ENCODE measurements around the gene MEST. TPM values are rescaled to one million over a fixed set of nuclear protein-coding genes. Genes with fewer than 3 reads are reported as not detected.
"Not testable (repeated sequence)": the region's sequence is repeated elsewhere in the genome, so short reads cannot be mapped to it uniquely, and the experiment has no call there.

MEST gene
- total and polyA plus RNA-seq, 2 donors (not counting 1 experiment from before 2014, with no cell fraction given) = 2.5 to 6.6 TPM

DNA sequence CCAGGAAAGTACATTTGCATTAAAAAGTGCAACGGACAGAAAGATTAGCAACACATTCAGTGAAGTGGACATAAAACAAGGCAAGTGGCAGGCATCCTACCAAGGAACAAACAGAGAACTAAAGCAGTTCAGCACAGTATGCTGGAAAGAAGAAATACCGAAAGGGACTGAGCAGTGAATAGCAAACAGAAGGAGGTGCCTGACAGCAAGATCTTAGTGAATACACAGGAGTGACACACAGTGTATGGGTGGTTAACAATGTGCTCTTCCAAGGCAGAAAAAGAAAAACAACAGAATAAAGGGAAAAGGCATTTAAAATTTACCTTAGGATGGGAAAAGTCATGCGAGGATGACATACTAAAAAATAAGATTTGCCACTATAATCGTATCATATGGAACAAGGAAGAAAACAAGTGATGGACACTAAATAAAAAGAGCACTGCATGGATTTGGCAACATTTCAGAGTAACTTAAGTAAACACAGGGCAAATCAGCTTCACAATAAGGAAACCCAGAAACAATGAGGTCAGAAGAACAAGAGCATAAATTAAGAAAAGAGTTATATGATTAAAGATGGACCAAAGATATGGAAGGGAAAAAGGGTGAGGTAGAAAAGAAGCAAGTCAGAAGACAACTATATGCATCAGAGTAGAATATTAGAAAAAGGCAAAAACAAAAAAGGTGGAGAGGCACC lies 29.5 kb downstream of the MEST start:
- no peak for TF ChIP-seq EZH2 (IDR thresholded peaks at IDR 0.05; ENCODE audit: borderline replicate concordance, insufficient read depth, low read depth, low read length, poor library complexity, severe bottlenecking)
- TF ChIP-seq, protein P1, sequence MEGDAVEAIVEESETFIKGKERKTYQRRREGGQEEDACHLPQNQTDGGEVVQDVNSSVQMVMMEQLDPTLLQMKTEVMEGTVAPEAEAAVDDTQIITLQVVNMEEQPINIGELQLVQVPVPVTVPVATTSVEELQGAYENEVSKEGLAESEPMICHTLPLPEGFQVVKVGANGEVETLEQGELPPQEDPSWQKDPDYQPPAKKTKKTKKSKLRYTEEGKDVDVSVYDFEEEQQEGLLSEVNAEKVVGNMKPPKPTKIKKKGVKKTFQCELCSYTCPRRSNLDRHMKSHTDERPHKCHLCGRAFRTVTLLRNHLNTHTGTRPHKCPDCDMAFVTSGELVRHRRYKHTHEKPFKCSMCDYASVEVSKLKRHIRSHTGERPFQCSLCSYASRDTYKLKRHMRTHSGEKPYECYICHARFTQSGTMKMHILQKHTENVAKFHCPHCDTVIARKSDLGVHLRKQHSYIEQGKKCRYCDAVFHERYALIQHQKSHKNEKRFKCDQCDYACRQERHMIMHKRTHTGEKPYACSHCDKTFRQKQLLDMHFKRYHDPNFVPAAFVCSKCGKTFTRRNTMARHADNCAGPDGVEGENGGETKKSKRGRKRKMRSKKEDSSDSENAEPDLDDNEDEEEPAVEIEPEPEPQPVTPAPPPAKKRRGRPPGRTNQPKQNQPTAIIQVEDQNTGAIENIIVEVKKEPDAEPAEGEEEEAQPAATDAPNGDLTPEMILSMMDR (IDR thresholded peaks at IDR 0.05) = no peak
- no peaks in the 10 kb centered on the region for H3K27me3 Mint-ChIP-seq

DNA sequence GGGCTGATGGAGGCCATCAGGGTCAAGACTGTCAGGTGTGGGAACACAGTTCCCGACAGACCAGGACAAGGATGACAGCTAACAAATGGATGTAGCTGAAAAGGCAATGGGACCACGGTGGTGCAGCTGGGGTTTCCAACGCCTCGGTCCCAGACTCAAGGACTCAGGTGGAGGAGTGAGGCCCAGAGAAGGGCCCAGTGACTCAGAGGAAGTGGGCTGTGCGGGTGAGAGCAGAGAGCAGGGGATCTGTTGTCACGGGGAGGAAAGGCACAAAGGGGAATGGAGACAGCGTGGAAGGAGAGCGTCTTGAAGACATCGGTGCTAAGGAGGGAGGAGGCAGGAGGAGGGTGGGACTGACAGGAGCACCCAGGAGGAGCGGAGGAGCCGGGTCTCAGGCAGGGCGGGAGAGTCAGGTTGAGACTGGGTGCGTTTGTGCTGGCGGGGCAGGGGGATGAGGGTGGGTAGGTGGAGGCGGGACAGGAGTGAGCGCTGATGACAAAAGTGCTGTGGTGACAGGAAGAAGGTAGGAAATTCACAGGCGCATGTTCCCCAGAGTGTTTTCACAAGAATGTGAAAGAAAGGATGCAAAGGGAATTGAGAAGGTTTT lies 31.7 kb downstream of the MEST start:
- H3K9me3 ChIP-seq (ENCODE audit: control extremely low read depth in 1 of 3, control insufficient read depth in 2 of 3, insufficient read depth in 1 of 3, low read length in 2 of 3); intact Hi-C loops (cut with micrococcal nuclease); H3K4me3 Mint-ChIP-seq; H3K4me2 ChIP-seq (replicated peaks; ENCODE audit: low read depth, low read length, poor library complexity, severe bottlenecking); H3K9me3 Mint-ChIP-seq (ENCODE audit: insufficient read depth); CTCF ChIA-PET; H3K27ac ChIP-seq (ENCODE audit: low read length in 2 of 2); H3K4me3 ChIP-seq (ENCODE audit: control extremely low read depth in 1 of 5, extremely low read depth in 1 of 5, insufficient read depth in 1 of 5, low read depth in 2 of 5, low read length in 4 of 5); DNase-seq; H3K36me3 ChIP-seq (replicated peaks in 1 of 2; ENCODE audit: control extremely low read depth in 1 of 2, control insufficient read depth in 1 of 2, extremely low read depth in 1 of 2, insufficient read depth in 2 of 2, low read length in 1 of 2); ATAC-seq (ENCODE audit: low read depth); H3K4me1 ChIP-seq (ENCODE audit: control insufficient read depth in 2 of 2, insufficient read depth in 2 of 2, low read length in 2 of 2); H3K9ac ChIP-seq (ENCODE audit: low read length); H3K4me1 Mint-ChIP-seq; H3K79me2 ChIP-seq (ENCODE audit: control insufficient read depth, insufficient read depth, low read length); H3K27me3 ChIP-seq (replicated peaks in 1 of 4; ENCODE audit: control extremely low read depth in 1 of 4, control insufficient read depth in 3 of 4, insufficient read depth in 4 of 4, low read length in 3 of 4); H4K20me1 ChIP-seq (ENCODE audit: control insufficient read depth, insufficient read depth, low read length, poor library complexity, severe bottlenecking); POLR2A ChIA-PET; H3K27ac Mint-ChIP-seq; H3K27me3 Mint-ChIP-seq; H2AFZ ChIP-seq (ENCODE audit: insufficient read depth, low read depth, low read length, poor library complexity, severe bottlenecking): not testable (repeated sequence)
- WGBS (ENCODE audit: insufficient coverage) = 98% methylated on average over 7 of the region's 17 CpGs

More for the DNA sequence above, 29.5 kb downstream of the MEST start:
- DNase-seq (no peak), ATAC-seq (ENCODE audit: low read depth) (no peak)
- no peaks in the 10 kb centered on the region for H4K20me1 ChIP-seq (ENCODE audit: control insufficient read depth, insufficient read depth, low read length, poor library complexity, severe bottlenecking)
- H3K79me2 ChIP-seq (ENCODE audit: control insufficient read depth, insufficient read depth, low read length) = no peaks in the 10 kb centered on the region
- intact Hi-C loops (cut with micrococcal nuclease) = no loop called here
- no peaks in the 10 kb centered on the region for H3K9me3 ChIP-seq (ENCODE audit: control extremely low read depth in 1 of 3, control insufficient read depth in 2 of 3, insufficient read depth in 1 of 3, low read length in 2 of 3)
- H3K27me3 ChIP-seq (replicated peaks in 1 of 4; ENCODE audit: control extremely low read depth in 1 of 4, control insufficient read depth in 3 of 4, insufficient read depth in 4 of 4, low read length in 3 of 4) = no peaks in the 10 kb centered on the region
- H3K4me3 ChIP-seq (ENCODE audit: control extremely low read depth in 1 of 5, extremely low read depth in 1 of 5, insufficient read depth in 1 of 5, low read depth in 2 of 5, low read length in 4 of 5) = no peak overlapping the region
- H3K4me1 ChIP-seq (ENCODE audit: control insufficient read depth in 2 of 2, insufficient read depth in 2 of 2, low read length in 2 of 2) = no peaks in the 10 kb centered on the region
- CTCF ChIA-PET = no interaction called here
- WGBS (ENCODE audit: insufficient coverage) = 100% methylated on average over 2 of the region's 4 CpGs
- H2AFZ ChIP-seq (ENCODE audit: insufficient read depth, low read depth, low read length, poor library complexity, severe bottlenecking) = no peak overlapping the region
- peaks cover 0 to 4% of the 10 kb centered on the region in 2 experiments for H3K36me3 ChIP-seq (replicated peaks in 1 of 2; ENCODE audit: control extremely low read depth in 1 of 2, control insufficient read depth in 1 of 2, extremely low read depth in 1 of 2, insufficient read depth in 2 of 2, low read length in 1 of 2)
- no peak overlapping the region for H3K27ac Mint-ChIP-seq
- no peaks in the 10 kb centered on the region for H3K4me1 Mint-ChIP-seq
- POLR2A ChIA-PET = no interaction called here
- no peak overlapping the region for H3K4me3 Mint-ChIP-seq
- H3K9ac ChIP-seq (ENCODE audit: low read length) = no peak overlapping the region
- no peak overlapping the region for H3K4me2 ChIP-seq (replicated peaks; ENCODE audit: low read depth, low read length, poor library complexity, severe bottlenecking)
- H3K9me3 Mint-ChIP-seq (ENCODE audit: insufficient read depth) = no peaks in the 10 kb centered on the region
- no peak overlapping the region for H3K27ac ChIP-seq (ENCODE audit: low read length in 2 of 2)

Measured in B cell (primary cell).